B cell (primary cell): ENCODE results near the gene SFXN2. TPM values are rescaled to one million over a fixed set of nuclear protein-coding genes. Genes with fewer than 3 reads are reported as not detected.

Experiments used
- ATAC-seq: fragments of 200-7000 bp; cut with Tn5 transposase; one replicate; pipeline ENCODE4 v1.10.0; 2021; ENCODE audit warnings: low read depth, mild to moderate bottlenecking, moderate number of reproducible peaks, moderate library complexity
- CTCF ChIA-PET: fragments of 350-600 bp; sonication (Branson Sonifier 250); formaldehyde crosslinking; loops from one replicate; lab custom pipeline; 2021; ENCODE audit warnings: antibody characterized with exemption, inconsistent platforms; lab: Charles Lee
- POLR2A ChIA-PET: fragments of 350-600 bp; sonication (Branson Sonifier 250); formaldehyde crosslinking; loops from one replicate; lab custom pipeline; 2021; ENCODE audit warnings: antibody characterized with exemption; lab: Charles Lee
- DNase-seq: peaks from one replicate; pipeline ENCODE4 v3.0.0; 2013
- H2AFZ ChIP-seq: 2 replicates; pipeline ENCODE4 v1.6.1; 2012; ENCODE audit warnings: mild to moderate bottlenecking, low read depth, low read length; ENCODE audit not compliant: insufficient read depth, poor library complexity, severe bottlenecking
- H3K27ac ChIP-seq, 2 donors: 1 replicate in 1 of 2; 2 replicates in 1 of 2; pipeline ENCODE4 v1.5.1; 2012 to 2013; ENCODE audit warnings: low read length in 2 of 2, mild to moderate bottlenecking in 2 of 2, moderate library complexity in 1 of 2
- H3K27me3 ChIP-seq, 4 experiments: fragments of 200-600 bp in 1 of 4; sonication (generic) in 1 of 4; replicated peaks in 1 of 4; 1 replicate in 2 of 4; 2 replicates in 2 of 4; pipeline versions ENCODE4 v1.6.1 to v1.7.0; 2013 to 2016; ENCODE audit warnings: low read length in 3 of 4, mild to moderate bottlenecking in 2 of 4, mixed read lengths in 1 of 4, moderate library complexity in 1 of 4; ENCODE audit not compliant: insufficient read depth in 4 of 4, control insufficient read depth in 3 of 4; ENCODE audit errors: control extremely low read depth in 1 of 4
- H3K36me3 ChIP-seq, 2 experiments: replicated peaks in 1 of 2; 1 replicate in 1 of 2; 2 replicates in 1 of 2; pipeline versions ENCODE4 v1.6.1 to v1.7.1; 2013; ENCODE audit warnings: low read length in 1 of 2; ENCODE audit not compliant: insufficient read depth in 2 of 2, control insufficient read depth in 1 of 2; ENCODE audit errors: control extremely low read depth in 1 of 2, extremely low read depth in 1 of 2
- H3K4me1 ChIP-seq, 2 donors: fragments of 200-600 bp in 1 of 2; sonication (generic) in 1 of 2; 1 replicate in 1 of 2; 2 replicates in 1 of 2; pipeline versions ENCODE4 v1.5.1 to v1.6.1; 2013 to 2017; ENCODE audit warnings: low read length in 2 of 2; ENCODE audit not compliant: control insufficient read depth in 2 of 2, insufficient read depth in 2 of 2
- H3K4me2 ChIP-seq: replicated peaks from 2 replicates; pipeline ENCODE3; 2012; ENCODE audit warnings: mild to moderate bottlenecking, low read depth, low read length; ENCODE audit not compliant: poor library complexity, severe bottlenecking
- H3K4me3 ChIP-seq, 5 experiments: fragments of 200-600 bp in 1 of 5; sonication (generic) in 1 of 5; 1 replicate in 3 of 5; 2 replicates in 2 of 5; pipeline versions ENCODE4 v1.5.1 to v1.7.0; 2011 to 2016; ENCODE audit warnings: low read length in 4 of 5, mild to moderate bottlenecking in 4 of 5, low read depth in 2 of 5, control low read depth in 1 of 5, moderate library complexity in 1 of 5; ENCODE audit not compliant: insufficient read depth in 1 of 5; ENCODE audit errors: control extremely low read depth in 1 of 5, extremely low read depth in 1 of 5
- H3K79me2 ChIP-seq: fragments of 200-600 bp; sonication (generic); one replicate; pipeline ENCODE4 v1.6.0; 2016; ENCODE audit warnings: low read length; ENCODE audit not compliant: control insufficient read depth, insufficient read depth
- H3K9ac ChIP-seq: fragments of 200-600 bp; sonication (generic); 2 replicates; pipeline ENCODE4 v1.6.1; 2017; ENCODE audit warnings: mild to moderate bottlenecking, low read length, moderate library complexity
- H3K9me3 ChIP-seq, 3 donors: one replicate each; pipeline versions ENCODE4 v1.6.1 to v1.7.1; 2013; ENCODE audit warnings: low read length in 2 of 3; ENCODE audit not compliant: control insufficient read depth in 2 of 3, insufficient read depth in 1 of 3; ENCODE audit errors: control extremely low read depth in 1 of 3
- H4K20me1 ChIP-seq: 2 replicates; pipeline ENCODE4 v1.6.0; 2012; ENCODE audit warnings: mild to moderate bottlenecking, low read length; ENCODE audit not compliant: insufficient read depth, control insufficient read depth, poor library complexity, severe bottlenecking
- H3K27ac Mint-ChIP-seq: one replicate; pipeline ENCODE4 v1.8.0; 2021; ENCODE audit warnings: mixed read lengths
- H3K27me3 Mint-ChIP-seq: one replicate; pipeline ENCODE4 v1.8.0; 2021; ENCODE audit warnings: mixed read lengths
- H3K4me1 Mint-ChIP-seq: one replicate; pipeline ENCODE4 v1.8.0; 2021; ENCODE audit warnings: mixed read lengths
- H3K4me3 Mint-ChIP-seq: one replicate; pipeline ENCODE4 v1.8.0; 2021; ENCODE audit warnings: mixed read lengths
- H3K9me3 Mint-ChIP-seq: one replicate; pipeline ENCODE4 v1.8.0; 2022; ENCODE audit warnings: mixed read lengths; ENCODE audit not compliant: insufficient read depth
- CTCF ChIP-seq: fragments of 200-600 bp; IDR thresholded peaks from one replicate; pipeline ENCODE4 v1.8.0; 2022; ENCODE audit warnings: antibody characterized with exemption, mild to moderate bottlenecking
- EZH2 ChIP-seq: IDR thresholded peaks from 2 replicates; pipeline ENCODE4 v1.6.1; 2012; ENCODE audit warnings: borderline replicate concordance, low read depth, mild to moderate bottlenecking, moderate library complexity, low read length; ENCODE audit not compliant: insufficient read depth, poor library complexity, severe bottlenecking
- WGBS: methylation state at CpG from one replicate; pipeline ENCODE4 v1.1.5; 2013; ENCODE audit warnings: missing lambda C conversion rate; ENCODE audit not compliant: insufficient coverage; 5-methylcytosine and 5-hydroxymethylcytosine counted together
- intact Hi-C: fragments of 100-400 bp; cut with micrococcal nuclease; formaldehyde crosslinking; loops from one replicate; pipeline ENCODE4 v1.10.0; 2022
- polyA minus RNA-seq: library from RNA; depleted of rRNA, polyadenylated mRNA; stranded (reverse); fragments of >200 nt; gene quantifications from 2 replicates; pipeline ENCODE4 v1.2.3, GENCODE V29; 2012
- polyA plus RNA-seq: library from polyadenylated mRNA; depleted of rRNA; stranded (reverse); fragments of >200 nt; gene quantifications from 2 replicates; pipeline ENCODE4 v1.2.3, GENCODE V29; 2012
- total RNA-seq, 2 donors: library from RNA; stranded (reverse); fragments of 120-200 nt in 1 of 2; gene quantifications; 1 replicate in 1 of 2; 2 replicates in 1 of 2; pipeline versions ENCODE4 v1.2.3 to v1.2.4, GENCODE V29; 2013 to 2022

The SFXN2 gene
- total RNA-seq (22.9 and 23.5 TPM in 2 replicates), polyA plus RNA-seq (8.1 and 9.8 TPM in 2 replicates), polyA minus RNA-seq (7.4 and 10.5 TPM in 2 replicates)
- 9.1 TPM for total RNA-seq (2013)

- no peaks in the 10 kb centered on the region for H3K9me3 Mint-ChIP-seq
- intact Hi-C loops, result loop anchor here (1.0 to 5.0 kb wide), 10 partner anchors 28 to 898 kb away; partner anchors contain the start of genes ACTR1A, BORCS7, CNNM2 and GBF1
- Histone ChIP-seq H3K4me2 (peak within 1 kb of the TSS; percentile 84), H2AFZ (peak within 1 kb of the TSS; percentile 92), H3K4me3 (peak within 1 kb of the TSS; percentile 67 to 94 (median 70)), H3K27me3 (no peaks in the 10 kb centered on the region), H3K4me1 (peaks cover 15 to 21% of the 10 kb centered on the region in 2 donors), H3K36me3 (no peaks in the 10 kb centered on the region), H3K79me2 (peaks cover 54% of the 10 kb centered on the region), H3K9me3 (no peaks in the 10 kb centered on the region), H3K27ac (peak within 1 kb of the TSS; percentile 64 to 92), H4K20me1 (no peaks in the 10 kb centered on the region), H3K9ac (peak within 1 kb of the TSS; percentile 88)
- ChIA-PET CTCF (interaction anchor here (0.6 to 6.0 kb wide), 15 partner anchors 8 to 526 kb away, joined by 3 to 38 read pairs (median 6); partner anchors contain the start of genes ACTR1A, CNNM2, TRIM8 and WBP1L), POLR2A (interaction anchor here (0.8 to 4.0 kb wide), 7 partner anchors 19 to 86 kb away, joined by 3 to 45 read pairs (median 4); partner anchors contain the start of genes TRIM8 and WBP1L)
- peak within 1 kb of the TSS; percentile 92 for H3K4me3 Mint-ChIP-seq
- TF ChIP-seq CTCF (peak; percentile 20), EZH2 (no peak)
- peaks cover 36% of the 10 kb centered on the region for H3K4me1 Mint-ChIP-seq
- WGBS, result 4% methylated on average over 44 of the region's 46 CpGs
- no peaks in the 10 kb centered on the region for H3K27me3 Mint-ChIP-seq
- ATAC-seq, result peak; percentile 8
- no peak for DNase-seq
- H3K27ac Mint-ChIP-seq, result peak within 1 kb of the TSS; percentile 93
Observed at GRCh38 chr10:102714621-102715455, at the start of gene SFXN2. Gene SFXN2, plus strand, starts transcription at chr10:102714636. Its CDS starts 12,001 bp downstream, at chr10:102726637.
